DOHH2 (cell line): ENCODE data around the gene CD9.

Experiments
- H3F3A ChIP-seq: fragments of 200-600 bp; sonication (generic), shearing (Covaris generic); 2 replicates; pipeline ENCODE4 v1.6.0; 2016; ENCODE audit warnings: antibody characterized with exemption, mild to moderate bottlenecking; ENCODE audit not compliant: control insufficient read depth, insufficient read depth
- H3K27ac ChIP-seq: fragments of 200-600 bp; sonication (generic); 2 replicates; pipeline ENCODE4 v1.5.1; 2014; ENCODE audit warnings: low read depth, mild to moderate bottlenecking, low read length, moderate library complexity
- H3K27me3 ChIP-seq: fragments of 200-600 bp; sonication (generic); 2 replicates; pipeline ENCODE4 v1.6.1; 2014; ENCODE audit warnings: mild to moderate bottlenecking, low read length, mixed read lengths; ENCODE audit not compliant: control insufficient read depth
- H3K36me3 ChIP-seq: fragments of 200-600 bp; sonication (generic); 2 replicates; pipeline ENCODE4 v1.6.1; 2014; ENCODE audit warnings: mild to moderate bottlenecking, low read length, moderate library complexity, mixed read lengths; ENCODE audit not compliant: control insufficient read depth
- H3K4me1 ChIP-seq: fragments of 200-600 bp; sonication (generic); 2 replicates; pipeline ENCODE4 v1.6.1; 2014; ENCODE audit warnings: mild to moderate bottlenecking, low read length, mixed read lengths; ENCODE audit not compliant: control insufficient read depth
- H3K4me2 ChIP-seq: fragments of 200-600 bp; sonication (generic); 2 replicates; pipeline ENCODE4 v1.6.0; 2014; ENCODE audit warnings: mild to moderate bottlenecking, low read length, moderate library complexity
- H3K4me3 ChIP-seq: fragments of 200-600 bp; sonication (generic); 2 replicates; pipeline ENCODE4 v1.5.1; 2014; ENCODE audit warnings: mild to moderate bottlenecking, low read length, mixed read lengths
- H3K79me2 ChIP-seq: fragments of 200-600 bp; sonication (generic); 2 replicates; pipeline ENCODE4 v1.6.1; 2014; ENCODE audit warnings: mild to moderate bottlenecking, low read length, mixed read lengths; ENCODE audit not compliant: control insufficient read depth
- H3K9me2 ChIP-seq: fragments of 200-600 bp; sonication (generic); replicated peaks from 2 replicates; pipeline ENCODE4 v1.6.1; 2014; ENCODE audit warnings: mild to moderate bottlenecking, low read length, mixed read lengths; ENCODE audit not compliant: control insufficient read depth
- H3K9me3 ChIP-seq: fragments of 200-600 bp; sonication (generic); 2 replicates; pipeline ENCODE4 v1.6.1; 2014; ENCODE audit warnings: antibody characterized with exemption, low read length, mixed read lengths; ENCODE audit not compliant: control insufficient read depth, insufficient read depth
- H4K20me1 ChIP-seq: fragments of 200-600 bp; sonication (generic); 2 replicates; pipeline ENCODE4 v1.6.0; 2014; ENCODE audit warnings: low read depth, mild to moderate bottlenecking, antibody characterized with exemption, low read length, moderate library complexity; ENCODE audit not compliant: control insufficient read depth, insufficient read depth
- CTCF ChIP-seq: fragments of 200-600 bp; sonication (generic); IDR thresholded peaks from one replicate; pipeline ENCODE4 v1.5.1; 2014; ENCODE audit warnings: antibody characterized with exemption, mild to moderate bottlenecking, low read depth, low read length; ENCODE audit not compliant: poor library complexity, severe bottlenecking
- EZH2phosphoT487 ChIP-seq: fragments of 200-600 bp; sonication (generic); IDR thresholded peaks from 2 replicates; pipeline ENCODE4 v1.6.1; 2017; ENCODE audit warnings: borderline replicate concordance, mild to moderate bottlenecking, antibody characterized with exemption, low read length, moderate library complexity, mixed read lengths

CD9 gene

GRCh38 chr12:6200256-6201212 lies at the start of gene CD9:
Gene CD9 (plus strand): TSS chr12:6200400. CDS start chr12:6200500, 100 bp downstream.
- H3K36me3 ChIP-seq: no peaks in the 10 kb centered on the region
- H3K4me2 ChIP-seq: no peak within 1 kb of the TSS
- no peaks in the 10 kb centered on the region for H3K79me2 ChIP-seq
- TF ChIP-seq EZH2phosphoT487 (no peak), CTCF (no peak)
- H3K27ac ChIP-seq: no peak within 1 kb of the TSS
- no peak within 1 kb of the TSS for H3K4me3 ChIP-seq
- H3K27me3 ChIP-seq: peaks cover 43% of the 10 kb centered on the region
- no peaks in the 10 kb centered on the region for H3K9me2 ChIP-seq
- H3F3A ChIP-seq: no peaks in the 10 kb centered on the region
- H3K9me3 ChIP-seq: no peaks in the 10 kb centered on the region
- H4K20me1 ChIP-seq: no peaks in the 10 kb centered on the region
- H3K4me1 ChIP-seq: no peaks in the 10 kb centered on the region

DNA sequence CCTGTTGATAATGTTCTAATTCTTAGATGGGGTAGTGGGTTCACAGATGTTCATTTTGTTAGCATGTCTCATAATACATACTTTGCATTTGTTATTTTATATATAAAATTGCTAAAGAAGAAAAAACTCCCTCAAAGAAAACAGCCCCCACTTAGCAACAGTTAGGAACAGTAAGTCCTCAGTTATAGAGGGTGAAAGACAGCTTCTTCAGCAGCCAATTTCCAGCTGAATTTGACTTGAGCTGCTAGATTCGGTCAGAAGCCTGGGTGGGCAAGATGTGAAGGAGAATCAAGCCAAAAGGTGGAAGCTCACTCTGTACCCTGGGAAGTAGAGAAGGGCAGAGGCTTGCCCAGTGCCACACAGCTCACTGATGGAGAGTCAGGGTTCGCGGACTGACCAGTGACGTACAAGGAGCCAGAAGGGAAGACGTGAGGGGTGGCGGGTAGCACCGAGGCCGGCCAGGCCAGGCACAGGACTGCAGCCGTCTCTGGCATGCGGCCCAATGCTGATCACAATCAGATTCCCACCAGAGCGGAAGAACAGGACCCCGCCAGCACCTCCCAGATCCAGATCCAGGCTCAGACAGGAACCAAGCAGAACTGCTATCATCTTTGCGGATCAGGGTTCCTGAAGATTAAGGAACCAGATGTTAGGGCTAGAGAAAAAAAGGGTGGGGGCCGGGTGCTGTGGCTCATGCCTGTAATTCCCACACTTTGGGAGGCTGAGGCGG lies 45.3 kb upstream of the CD9 start:
- H3K4me1 ChIP-seq: no peaks in the 10 kb centered on the region
- TF ChIP-seq CTCF: no peak
- no peak for TF ChIP-seq EZH2phosphoT487
- H3F3A ChIP-seq: no peaks in the 10 kb centered on the region
- no peaks in the 10 kb centered on the region for H3K9me2 ChIP-seq
- no peak overlapping the region for H3K4me3 ChIP-seq
- H4K20me1 ChIP-seq: no peaks in the 10 kb centered on the region
- H3K36me3 ChIP-seq: no peaks in the 10 kb centered on the region
- H3K9me3 ChIP-seq: no peaks in the 10 kb centered on the region
- H3K27me3 ChIP-seq: no peaks in the 10 kb centered on the region
- no peak overlapping the region for H3K4me2 ChIP-seq
- no peak overlapping the region for H3K27ac ChIP-seq
- no peaks in the 10 kb centered on the region for H3K79me2 ChIP-seq

GRCh38 chr12:6157482-6157881 lies 42.7 kb upstream of the CD9 start:
- Histone ChIP-seq H4K20me1 (no peaks in the 10 kb centered on the region), H3K36me3 (no peaks in the 10 kb centered on the region), H3K27ac (no peak overlapping the region), H3K27me3 (no peaks in the 10 kb centered on the region), H3K4me1 (no peaks in the 10 kb centered on the region), H3K4me2 (no peak overlapping the region), H3K79me2 (no peaks in the 10 kb centered on the region), H3K9me3 (no peaks in the 10 kb centered on the region), H3F3A (no peaks in the 10 kb centered on the region), H3K9me2 (no peaks in the 10 kb centered on the region), H3K4me3 (no peak overlapping the region)
- no peak for TF ChIP-seq EZH2phosphoT487
- no peak for TF ChIP-seq CTCF
